Mesodermal cell (in vitro differentiated cells): ENCODE data around the gene UBTFL1.
A peak's percentile ranks its signal among the peaks of the same experiment; 100 is the strongest.

Experiments used
- H3K27ac ChIP-seq: 2 replicates; pipeline ENCODE4 v1.7.0; 2013; ENCODE audit warnings: mild to moderate bottlenecking, low read depth, low read length, moderate library complexity; ENCODE audit not compliant: severe bottlenecking
- H3K36me3 ChIP-seq: 2 replicates; pipeline ENCODE4 v1.7.1; 2013; ENCODE audit warnings: mild to moderate bottlenecking, low read length, moderate library complexity; ENCODE audit not compliant: control insufficient read depth, insufficient read depth
- H3K4me1 ChIP-seq: one replicate; pipeline ENCODE4 v1.7.1; 2013; ENCODE audit warnings: mild to moderate bottlenecking, low read length; ENCODE audit not compliant: insufficient read depth, control insufficient read depth, poor library complexity, severe bottlenecking
- H3K4me3 ChIP-seq: 2 replicates; pipeline ENCODE4 v1.7.0; 2013; ENCODE audit warnings: low read length, control low read depth, mild to moderate bottlenecking; ENCODE audit not compliant: insufficient read depth, poor library complexity, severe bottlenecking; ENCODE audit errors: extremely low read depth
- H3K9me3 ChIP-seq: 2 replicates; pipeline ENCODE4 v1.7.1; 2013; ENCODE audit warnings: mild to moderate bottlenecking, low read length, moderate library complexity; ENCODE audit not compliant: control insufficient read depth
- WGBS, 2 experiments: methylation state at CpG; one replicate each; pipeline ENCODE4 v1.1.5; 2013; ENCODE audit warnings: missing lambda C conversion rate in 2 of 2; ENCODE audit not compliant: insufficient coverage in 2 of 2; 5-methylcytosine and 5-hydroxymethylcytosine counted together

The UBTFL1 gene

DNA sequence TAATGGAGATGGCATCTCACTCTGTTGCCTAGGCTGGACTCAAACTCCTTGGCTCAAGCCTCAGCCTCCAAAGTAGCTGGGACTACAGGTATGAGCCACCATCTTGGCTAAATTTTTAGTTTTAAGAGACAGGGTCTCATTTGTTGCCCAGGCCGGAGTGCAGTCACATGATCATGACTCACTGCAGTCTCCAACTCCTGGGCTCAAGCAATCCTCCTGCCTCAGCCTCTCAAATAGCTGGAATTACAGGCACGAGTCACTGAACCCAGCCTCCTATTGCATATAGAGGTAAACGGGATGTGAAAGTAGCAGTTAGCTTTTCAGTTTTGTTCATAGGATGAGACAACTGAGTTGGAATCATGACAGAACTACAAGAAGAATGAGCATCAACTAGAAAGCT lies 39.2 kb downstream of the UBTFL1 start:
- no peaks in the 10 kb centered on the region for H3K4me1 ChIP-seq
- no peak overlapping the region for H3K4me3 ChIP-seq
- H3K9me3 ChIP-seq = no peaks in the 10 kb centered on the region
- H3K27ac ChIP-seq = no peak overlapping the region
- H3K36me3 ChIP-seq = no peaks in the 10 kb centered on the region
- WGBS, 2 experiments = 43 to 67% methylated on average over 1 to 2 of the region's 3 CpGs

DNA sequence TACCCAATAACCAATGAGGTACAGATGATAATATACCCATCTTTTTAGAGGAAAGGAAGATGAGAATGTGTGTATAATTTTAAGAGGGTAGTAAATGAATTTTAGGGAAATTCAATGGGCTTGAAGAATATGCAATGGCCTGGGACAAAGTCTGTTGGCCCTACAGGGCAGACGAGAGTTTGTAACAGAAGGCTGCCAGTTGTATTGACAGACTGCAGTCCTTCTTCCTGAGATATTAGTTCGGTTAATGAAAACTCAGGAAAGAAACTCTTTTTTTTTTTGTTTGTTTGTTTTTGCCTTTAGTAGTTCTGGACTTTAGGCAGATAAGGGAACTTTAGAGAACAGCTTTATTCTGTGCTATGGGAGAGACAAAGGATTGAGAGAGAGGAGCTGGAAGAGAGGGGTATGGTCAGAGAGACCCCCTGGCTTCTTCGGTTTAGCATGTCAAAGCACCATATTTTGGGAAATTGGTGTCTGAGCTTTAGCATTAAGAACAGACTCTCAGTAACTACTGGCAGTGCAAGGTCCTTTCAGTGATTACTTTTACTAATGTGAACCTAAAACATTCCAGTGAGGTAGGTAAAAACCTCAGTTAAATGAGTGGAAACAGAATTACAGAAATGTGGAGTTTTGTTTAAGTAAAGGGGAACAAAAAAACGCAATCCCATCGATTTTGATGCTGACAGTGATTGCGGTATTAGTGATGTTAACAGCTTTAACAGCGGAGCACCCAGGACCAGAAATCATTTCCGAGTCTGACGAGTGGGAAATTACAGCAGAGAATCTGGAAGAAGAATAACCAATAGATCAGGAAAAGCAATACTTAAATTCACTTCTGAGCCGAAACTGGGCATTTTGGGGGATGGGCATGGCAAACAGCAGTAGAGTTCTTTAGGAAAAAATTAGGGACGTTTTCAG lies 48.1 kb downstream of the UBTFL1 start:
- WGBS, 2 experiments = 14 to 30% methylated on average over 8 to 10 of the region's 11 CpGs
- Histone ChIP-seq H3K9me3 (no peaks in the 10 kb centered on the region), H3K4me1 (peaks cover 8% of the 10 kb centered on the region), H3K4me3 (peak overlapping the region; percentile 65), H3K27ac (peak overlapping the region; percentile 80), H3K36me3 (no peaks in the 10 kb centered on the region)

DNA sequence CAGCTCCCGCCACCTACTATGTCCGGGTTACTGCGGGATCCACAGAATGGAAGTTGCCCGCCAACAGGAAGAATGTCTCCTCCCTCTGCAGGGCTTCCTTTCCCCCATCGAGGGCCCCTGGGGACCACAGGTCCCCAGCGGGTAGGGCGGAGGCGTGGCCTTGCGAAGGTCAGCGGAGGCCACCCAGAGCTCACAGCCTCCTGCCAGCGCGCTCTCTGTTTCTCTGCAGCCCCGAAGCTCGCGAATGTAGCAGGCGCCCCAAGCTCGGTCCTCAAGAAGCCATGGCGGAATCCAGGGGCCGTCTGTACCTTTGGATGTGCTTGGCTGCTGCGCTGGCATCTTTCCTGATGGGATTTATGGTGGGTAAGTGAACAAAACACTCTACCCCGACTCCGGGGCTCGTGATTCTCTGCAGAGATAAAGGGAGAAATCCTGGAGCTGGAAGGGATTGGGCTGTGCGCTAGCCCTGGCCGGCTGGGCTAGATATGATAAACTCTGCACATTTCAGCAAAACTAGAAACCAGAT lies 48.8 kb downstream of the UBTFL1 start, which contains the start of gene NAALAD2:
Gene NAALAD2 (plus strand): TSS at position 186 of the 526 bp plus-strand sequence. CDS start 96 bp downstream, at position 282.
- Histone ChIP-seq H3K9me3 (no peaks in the 10 kb centered on the region), H3K4me1 (peaks cover 8% of the 10 kb centered on the region), H3K4me3 (peak within 1 kb of the TSS; percentile 65), H3K27ac (peak within 1 kb of the TSS; percentile 80), H3K36me3 (peaks cover 2% of the 10 kb centered on the region)
- WGBS, 2 experiments = 3 to 5% methylated on average over 16 to 17 of the region's 25 CpGs

DNA sequence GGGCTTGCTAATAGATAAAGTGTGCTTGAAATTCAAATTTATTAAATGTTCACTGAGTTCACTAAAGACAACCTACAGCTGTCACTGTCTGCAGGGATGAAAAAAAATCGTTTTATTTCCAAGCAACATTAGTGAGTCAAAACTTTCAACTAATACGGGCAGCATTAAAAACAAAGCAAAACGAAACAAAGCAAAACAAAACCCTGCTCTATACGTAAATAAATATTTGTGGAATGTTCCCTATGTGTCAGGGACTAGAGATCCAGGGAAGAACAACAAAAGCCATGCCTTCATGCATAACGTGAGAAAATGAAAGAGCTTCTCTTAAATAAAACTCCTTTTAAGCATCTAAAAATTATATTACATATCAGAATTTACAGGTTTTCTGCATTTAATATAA lies 49.3 kb downstream of the UBTFL1 start:
- H3K4me1 ChIP-seq = peaks cover 8% of the 10 kb centered on the region
- 0% methylated on average over 1 of the region's 5 CpGs; no CpG with 5 or more reads in 1 of the 2 experiments for WGBS, 2 experiments
- H3K4me3 ChIP-seq = peak overlapping the region; percentile 65
- H3K9me3 ChIP-seq = no peaks in the 10 kb centered on the region
- peak overlapping the region; percentile 80 for H3K27ac ChIP-seq
- peaks cover 7% of the 10 kb centered on the region for H3K36me3 ChIP-seq
